Breast epithelium (tissue), 3 donors: ENCODE measurements around the gene ADIPOR1.

Experiments
- CTCF ChIP-seq, 3 donors: fragments of 450-650 bp; IDR thresholded peaks; one replicate each; pipeline ENCODE4 v1.5.1; 2016 to 2017; ENCODE audit warnings: antibody characterized with exemption in 3 of 3, mild to moderate bottlenecking in 3 of 3, moderate library complexity in 3 of 3
- POLR2A ChIP-seq: fragments of 450-650 bp; IDR thresholded peaks from one replicate; pipeline ENCODE4 v1.6.1; 2016; ENCODE audit warnings: antibody characterized with exemption, mild to moderate bottlenecking, moderate library complexity

GRCh38 chr1:202968895-202969295 lies 10.8 kb upstream of the ADIPOR1 start:
- TF ChIP-seq CTCF (IDR thresholded peaks at IDR 0.05) = peak; percentile 66 to 75 (median 69)
- no peak for TF ChIP-seq POLR2A
